Esophagus squamous epithelium (tissue), 4 donors: ENCODE results near the gene PADI2.

Experiments
- POLR2A ChIP-seq, 4 donors: fragments of 450-650 bp; IDR thresholded peaks; one replicate each; pipeline ENCODE4 v1.6.1; 2017; ENCODE audit warnings: antibody characterized with exemption in 4 of 4, mild to moderate bottlenecking in 4 of 4, moderate library complexity in 3 of 4
- TF ChIP-seq, protein P1 (sequence below), 6 experiments: fragments of 450-650 bp in 4 of 6; fragments of 200-600 bp in 2 of 6; sonication (generic) in 2 of 6; IDR thresholded peaks; one replicate each; pipeline ENCODE4 v1.5.1; 2016 to 2019; ENCODE audit warnings: antibody characterized with exemption in 6 of 6, mild to moderate bottlenecking in 4 of 6, moderate library complexity in 4 of 6

DNA sequence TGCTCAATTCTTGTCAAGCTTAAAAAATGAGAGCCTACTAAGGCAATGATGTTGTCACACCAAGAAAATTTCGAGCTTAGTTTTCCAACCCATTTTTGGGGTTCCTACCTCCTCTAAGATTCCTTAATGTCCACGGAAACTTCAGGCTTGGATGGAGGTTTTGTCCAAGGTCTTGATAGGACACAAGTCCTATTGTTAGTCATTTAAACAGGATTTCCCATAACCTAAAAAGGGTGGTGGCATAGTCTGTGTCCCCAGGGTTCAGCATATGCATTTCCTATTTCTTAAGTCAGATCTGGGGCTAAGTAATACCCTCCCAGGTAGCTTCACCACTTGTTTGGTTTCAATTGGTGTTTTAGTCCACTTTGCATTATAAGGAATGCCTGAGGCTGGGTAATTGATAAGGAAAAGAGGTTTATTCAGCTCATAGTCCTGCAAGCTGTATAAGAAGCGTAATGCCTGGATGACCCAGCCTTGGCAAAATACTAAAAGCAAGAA is 10.9 kb upstream of the PADI2 start:
- TF ChIP-seq, protein P1, sequence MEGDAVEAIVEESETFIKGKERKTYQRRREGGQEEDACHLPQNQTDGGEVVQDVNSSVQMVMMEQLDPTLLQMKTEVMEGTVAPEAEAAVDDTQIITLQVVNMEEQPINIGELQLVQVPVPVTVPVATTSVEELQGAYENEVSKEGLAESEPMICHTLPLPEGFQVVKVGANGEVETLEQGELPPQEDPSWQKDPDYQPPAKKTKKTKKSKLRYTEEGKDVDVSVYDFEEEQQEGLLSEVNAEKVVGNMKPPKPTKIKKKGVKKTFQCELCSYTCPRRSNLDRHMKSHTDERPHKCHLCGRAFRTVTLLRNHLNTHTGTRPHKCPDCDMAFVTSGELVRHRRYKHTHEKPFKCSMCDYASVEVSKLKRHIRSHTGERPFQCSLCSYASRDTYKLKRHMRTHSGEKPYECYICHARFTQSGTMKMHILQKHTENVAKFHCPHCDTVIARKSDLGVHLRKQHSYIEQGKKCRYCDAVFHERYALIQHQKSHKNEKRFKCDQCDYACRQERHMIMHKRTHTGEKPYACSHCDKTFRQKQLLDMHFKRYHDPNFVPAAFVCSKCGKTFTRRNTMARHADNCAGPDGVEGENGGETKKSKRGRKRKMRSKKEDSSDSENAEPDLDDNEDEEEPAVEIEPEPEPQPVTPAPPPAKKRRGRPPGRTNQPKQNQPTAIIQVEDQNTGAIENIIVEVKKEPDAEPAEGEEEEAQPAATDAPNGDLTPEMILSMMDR (IDR thresholded peaks at IDR 0.05) = no peak
- no peak for TF ChIP-seq POLR2A (IDR thresholded peaks at IDR 0.05)
